Ascending aorta (tissue), 2 donors: Measurements from ENCODE around the gene VWA3A. TPM values are rescaled to one million over a fixed set of nuclear protein-coding genes. Genes with fewer than 3 reads are reported as not detected.

Source experiments
- DNase-seq, 2 donors: peaks; one replicate each; pipeline ENCODE4 v3.0.0-alpha.2; 2019; ENCODE audit warnings: low spot score in 2 of 2
- H3K27ac ChIP-seq, 2 donors: fragments of 200-600 bp; sonication (generic); one replicate each; pipeline ENCODE4 v1.5.1; 2016 to 2017; ENCODE audit warnings: mild to moderate bottlenecking in 1 of 2
- H3K27me3 ChIP-seq: fragments of 200-600 bp; sonication (generic); one replicate; pipeline ENCODE4 v1.5.1; 2017
- H3K36me3 ChIP-seq, 2 donors: fragments of 200-600 bp; sonication (generic); one replicate each; pipeline ENCODE4 v1.5.1; 2016
- H3K4me1 ChIP-seq, 2 donors: fragments of 200-600 bp; sonication (generic); one replicate each; pipeline ENCODE4 v1.5.1; 2016 to 2017; ENCODE audit warnings: mild to moderate bottlenecking in 1 of 2
- H3K4me3 ChIP-seq, 2 donors: fragments of 200-600 bp; sonication (generic); one replicate each; pipeline ENCODE4 v1.5.1; 2016 to 2017; ENCODE audit warnings: mild to moderate bottlenecking in 1 of 2
- H3K9me3 ChIP-seq, 2 donors: fragments of 200-600 bp; sonication (generic); one replicate each; pipeline ENCODE4 v1.5.1; 2016
- CTCF ChIP-seq, 3 experiments: fragments of 200-600 bp in 2 of 3; fragments of 450-650 bp in 1 of 3; sonication (generic) in 2 of 3; IDR thresholded peaks; one replicate each; pipeline ENCODE4 v1.5.1; 2016 to 2019; ENCODE audit warnings: antibody characterized with exemption in 3 of 3, mild to moderate bottlenecking in 1 of 3, moderate library complexity in 1 of 3
- intact Hi-C: fragments of 100-400 bp; cut with DNase I; formaldehyde crosslinking; loops from one replicate; pipeline ENCODE4 v1.15.1; 2023
- total RNA-seq: library from RNA; depleted of rRNA; stranded (reverse); fragments of >200 nt; gene quantifications from one replicate; pipeline ENCODE4 v1.1.0, GENCODE V29; 2016

Gene VWA3A
- total RNA-seq, 1 donor from 2014 or later: not detected

GRCh38 chr16:22132801-22133200, 40.5 kb downstream of the VWA3A start:
- TF ChIP-seq CTCF (IDR thresholded peaks at IDR 0.05): no peak
- no peaks in the 10 kb centered on the region for H3K27me3 ChIP-seq

GRCh38 chr16:22138482-22138881, 46.1 kb downstream of the VWA3A start:
- Histone ChIP-seq H3K4me3 (no peak overlapping the region), H3K36me3 (no peaks in the 10 kb centered on the region), H3K27ac (no peak overlapping the region), H3K9me3 (no peaks in the 10 kb centered on the region), H3K27me3 (no peaks in the 10 kb centered on the region), H3K4me1 (no peaks in the 10 kb centered on the region)
- intact Hi-C loops: no loop called here
- DNase-seq: no peak
- no peak for TF ChIP-seq CTCF (IDR thresholded peaks at IDR 0.05)

More at GRCh38 chr16:22132801-22133200, 40.5 kb downstream of the VWA3A start:
- Histone ChIP-seq H3K36me3 (no peaks in the 10 kb centered on the region), H3K9me3 (peaks cover 0 to 5% of the 10 kb centered on the region in 2 donors), H3K4me3 (no peak overlapping the region), H3K27ac (no peak overlapping the region), H3K4me1 (no peaks in the 10 kb centered on the region)
- intact Hi-C loops: no loop called here
- DNase-seq: no peak

GRCh38 chr16:22139008-22139407, 46.7 kb downstream of the VWA3A start:
- no peaks in the 10 kb centered on the region for H3K9me3 ChIP-seq
- no peak overlapping the region for H3K4me3 ChIP-seq
- H3K27ac ChIP-seq: no peak overlapping the region
- no peaks in the 10 kb centered on the region for H3K4me1 ChIP-seq
- intact Hi-C loops: no loop called here
- no peaks in the 10 kb centered on the region for H3K27me3 ChIP-seq
- H3K36me3 ChIP-seq: no peaks in the 10 kb centered on the region
- no peak for DNase-seq
- no peak for TF ChIP-seq CTCF (IDR thresholded peaks at IDR 0.05)

- H3K9me3 ChIP-seq: no peaks in the 10 kb centered on the region
- DNase-seq: no peak
- H3K36me3 ChIP-seq: no peaks in the 10 kb centered on the region
- no peak overlapping the region for H3K4me3 ChIP-seq
- intact Hi-C loops: no loop called here
- H3K4me1 ChIP-seq: no peaks in the 10 kb centered on the region
- TF ChIP-seq CTCF (IDR thresholded peaks at IDR 0.05): no peak
- H3K27me3 ChIP-seq: no peaks in the 10 kb centered on the region
- no peak overlapping the region for H3K27ac ChIP-seq
Measured at GRCh38 chr16:22139732-22140131, 47.4 kb downstream of the VWA3A start.

- Histone ChIP-seq H3K27me3 (no peaks in the 10 kb centered on the region), H3K36me3 (no peaks in the 10 kb centered on the region), H3K4me3 (no peak overlapping the region), H3K27ac (no peak overlapping the region), H3K4me1 (no peaks in the 10 kb centered on the region), H3K9me3 (no peaks in the 10 kb centered on the region)
- intact Hi-C loops: no loop called here
- TF ChIP-seq CTCF (IDR thresholded peaks at IDR 0.05): no peak
- no peak for DNase-seq
Measured at GRCh38 chr16:22141767-22142166, 49.4 kb downstream of the VWA3A start.

GRCh38 chr16:22144520-22144919, 52.2 kb downstream of the VWA3A start:
- Histone ChIP-seq H3K4me1 (no peaks in the 10 kb centered on the region), H3K27ac (no peak overlapping the region), H3K9me3 (no peaks in the 10 kb centered on the region), H3K4me3 (no peak overlapping the region), H3K27me3 (no peaks in the 10 kb centered on the region), H3K36me3 (no peaks in the 10 kb centered on the region)
- intact Hi-C loops: no loop called here
- TF ChIP-seq CTCF (IDR thresholded peaks at IDR 0.05): no peak
- DNase-seq: no peak
